RWPE1 (cell line): ENCODE measurements around the gene CNOT9.
A peak's percentile ranks its signal among the peaks of the same experiment; 100 is the strongest.

Experiments
- CTCF ChIA-PET: fragments of 350-600 bp; sonication (Branson Sonifier 250); formaldehyde crosslinking; extraction: SDS; loops from one replicate; lab custom pipeline; 2021; lab: Yijun Ruan, JAX
- POLR2A ChIA-PET: fragments of 400-600 bp; formaldehyde crosslinking; extraction: SDS; loops from one replicate; lab custom pipeline; 2020; ENCODE audit warnings: antibody characterized with exemption; ENCODE audit not compliant: low non-redundant PET; lab: Yijun Ruan, JAX
- DNase-seq: peaks from one replicate; pipeline ENCODE4 v3.0.0; 2012; ENCODE audit warnings: low spot score
- H3K27ac ChIP-seq: fragments of 450-650 bp; 2 replicates; pipeline ENCODE4 v1.5.1; 2017
- TF ChIP-seq, protein P1 (sequence below): fragments of 450-650 bp; conservative IDR thresholded peaks from 2 replicates; pipeline ENCODE4 v1.5.1; 2017; ENCODE audit warnings: low read depth, mild to moderate bottlenecking

The CNOT9 gene

GRCh38 chr2:218558986-218559385 is 9.7 kb upstream of the CNOT9 start:
- no peak overlapping the region for H3K27ac ChIP-seq
- CTCF ChIA-PET: interaction anchor here (0.7 kb wide), 1 partner anchor 972 kb away, joined by 4 read pairs; no protein-coding TSS in a partner anchor
- no peak for DNase-seq
- POLR2A ChIA-PET: no interaction called here
- TF ChIP-seq, protein P1, sequence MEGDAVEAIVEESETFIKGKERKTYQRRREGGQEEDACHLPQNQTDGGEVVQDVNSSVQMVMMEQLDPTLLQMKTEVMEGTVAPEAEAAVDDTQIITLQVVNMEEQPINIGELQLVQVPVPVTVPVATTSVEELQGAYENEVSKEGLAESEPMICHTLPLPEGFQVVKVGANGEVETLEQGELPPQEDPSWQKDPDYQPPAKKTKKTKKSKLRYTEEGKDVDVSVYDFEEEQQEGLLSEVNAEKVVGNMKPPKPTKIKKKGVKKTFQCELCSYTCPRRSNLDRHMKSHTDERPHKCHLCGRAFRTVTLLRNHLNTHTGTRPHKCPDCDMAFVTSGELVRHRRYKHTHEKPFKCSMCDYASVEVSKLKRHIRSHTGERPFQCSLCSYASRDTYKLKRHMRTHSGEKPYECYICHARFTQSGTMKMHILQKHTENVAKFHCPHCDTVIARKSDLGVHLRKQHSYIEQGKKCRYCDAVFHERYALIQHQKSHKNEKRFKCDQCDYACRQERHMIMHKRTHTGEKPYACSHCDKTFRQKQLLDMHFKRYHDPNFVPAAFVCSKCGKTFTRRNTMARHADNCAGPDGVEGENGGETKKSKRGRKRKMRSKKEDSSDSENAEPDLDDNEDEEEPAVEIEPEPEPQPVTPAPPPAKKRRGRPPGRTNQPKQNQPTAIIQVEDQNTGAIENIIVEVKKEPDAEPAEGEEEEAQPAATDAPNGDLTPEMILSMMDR: no peak

DNA sequence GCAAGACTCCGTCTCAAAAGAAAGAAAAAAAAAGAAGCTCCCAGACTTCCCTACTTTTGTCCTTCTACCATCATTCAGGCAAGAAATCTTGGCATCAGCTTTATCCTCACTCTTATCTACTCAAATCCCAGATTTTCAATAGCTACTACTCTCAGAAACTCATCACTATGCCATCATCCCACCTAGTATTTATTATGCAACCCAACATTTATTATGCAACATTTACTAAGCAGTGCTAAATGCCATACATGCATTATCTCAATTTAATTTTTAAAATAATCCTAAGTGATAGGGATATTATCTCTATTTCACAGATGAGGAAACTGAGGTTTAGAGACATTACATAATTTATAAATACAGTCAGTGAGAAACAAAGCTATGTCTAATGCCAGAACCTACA is 4.6 kb upstream of the CNOT9 start:
- TF ChIP-seq, protein P1: no peak
- H3K27ac ChIP-seq: no peak overlapping the region
- ChIA-PET CTCF (no interaction called here), POLR2A (no interaction called here)
- no peak for DNase-seq

DNA sequence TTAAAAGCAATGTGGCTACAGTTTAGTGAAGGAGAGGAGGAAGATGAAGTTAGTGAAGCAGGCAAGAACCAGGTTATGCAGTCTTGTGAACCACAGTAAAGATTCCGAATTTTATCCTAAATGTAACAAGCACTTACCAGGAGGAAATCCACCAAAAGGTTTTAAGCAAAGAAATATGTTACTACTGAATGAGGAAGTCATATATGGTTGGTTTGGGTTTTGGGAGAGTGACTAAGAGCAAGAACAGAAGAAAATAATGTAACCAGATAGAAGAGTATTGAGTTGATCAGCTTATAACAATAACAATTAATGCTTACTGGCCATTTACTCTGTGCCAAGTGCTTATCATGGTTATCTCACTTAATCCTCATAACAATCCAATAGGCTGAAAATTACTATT is 2.3 kb upstream of the CNOT9 start:
- no peak for DNase-seq
- POLR2A ChIA-PET: no interaction called here
- TF ChIP-seq, protein P1: no peak
- CTCF ChIA-PET: no interaction called here
- no peak overlapping the region for H3K27ac ChIP-seq

DNA sequence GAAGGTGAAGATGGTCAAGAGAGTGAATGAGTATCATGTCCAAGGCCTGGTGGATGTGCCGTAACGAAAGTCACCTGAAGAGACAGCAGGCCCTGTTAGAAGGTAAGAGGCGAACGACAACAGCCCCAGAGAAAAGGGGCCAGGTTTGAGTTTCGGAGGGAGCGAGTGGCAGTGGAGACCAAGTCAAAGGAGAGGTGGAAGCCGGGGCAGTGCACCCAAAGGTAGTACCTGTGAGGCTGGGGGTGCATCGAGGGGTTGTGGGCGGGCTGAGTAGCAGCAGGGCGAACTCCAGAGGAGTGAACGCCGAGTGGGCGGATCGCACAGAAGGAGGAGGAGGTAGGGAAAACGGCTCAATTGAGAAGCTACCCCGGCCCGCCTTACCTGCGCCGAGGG is 846 bp upstream of the CNOT9 start:
- TF ChIP-seq, protein P1: no peak
- CTCF ChIA-PET: interaction anchor here (0.6 kb wide), 1 partner anchor 10 kb away, joined by 4 read pairs; no protein-coding TSS in a partner anchor
- H3K27ac ChIP-seq: peak overlapping the region; percentile 92
- no peak for DNase-seq
- POLR2A ChIA-PET: no interaction called here

DNA sequence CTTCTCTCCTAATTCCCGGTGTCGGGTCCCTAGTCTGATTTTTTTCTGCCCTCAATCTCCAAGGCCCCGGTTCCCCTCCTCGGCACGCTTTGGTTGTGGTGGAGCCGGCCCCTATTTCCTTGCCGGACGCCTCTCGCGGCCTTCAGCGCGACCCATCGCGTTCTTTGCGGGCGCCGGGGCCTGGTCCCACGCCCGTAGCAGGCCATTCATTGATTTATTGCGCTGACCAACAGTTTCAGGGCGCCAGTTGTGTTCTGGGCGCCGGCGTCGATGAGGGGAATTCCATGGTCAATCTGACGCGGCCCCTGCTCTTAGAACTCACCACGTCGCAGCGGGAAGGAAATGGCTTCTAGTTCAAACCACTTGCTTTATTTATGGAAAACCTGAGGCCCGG is 396 bp downstream of the CNOT9 start:
- DNase-seq: peak; percentile 48
- peak overlapping the region; percentile 92 for H3K27ac ChIP-seq
- ChIA-PET POLR2A (no interaction called here), CTCF (interaction anchor here (0.6 to 0.8 kb wide), 2 partner anchors 78 to 79 kb away, joined by 4 to 5 read pairs; no protein-coding TSS in a partner anchor)
- TF ChIP-seq, protein P1: no peak

GRCh38 chr2:218569661-218570500 is 1.2 kb downstream of the CNOT9 start:
- CTCF ChIA-PET: interaction anchor here (0.6 to 0.8 kb wide), 2 partner anchors 77 to 80 kb away, joined by 4 to 5 read pairs; no protein-coding TSS in a partner anchor
- POLR2A ChIA-PET: no interaction called here
- DNase-seq: peak; percentile 10
- TF ChIP-seq, protein P1: no peak
- no peak overlapping the region for H3K27ac ChIP-seq
